ENCODE results near the gene RAPGEF4. TPM values are rescaled to one million over a fixed set of nuclear protein-coding genes. Genes with fewer than 3 reads are reported as not detected.

The RAPGEF4 gene
- total and polyA plus RNA-seq, 2 of the 4 experiments (the other 2 are of a cell fraction): 1.7 to 3.2 TPM

GRCh38 chr2:172743898-172744297, 8.3 kb downstream of the RAPGEF4 start:
- CTCF ChIA-PET: no interaction called here
- no peak overlapping the region for H2BK20ac ChIP-seq (ENCODE audit: low read depth, low read length)

More at GRCh38 chr2:172743898-172744297, 8.3 kb downstream of the RAPGEF4 start:
- Histone ChIP-seq H3K9ac (ENCODE audit: low read depth, low read length) (no peak overlapping the region), H2AK9ac (replicated peaks; ENCODE audit: low read depth, low read length, poor library complexity) (no peak overlapping the region), H4K8ac (ENCODE audit: low read depth in 2 of 2, low read length in 2 of 2) (no peak overlapping the region), H3K56ac (ENCODE audit: extremely low read depth, insufficient read depth, low read length) (no peak overlapping the region), H4K91ac (ENCODE audit: insufficient read depth, low read depth, low read length) (no peak overlapping the region), H3K4ac (ENCODE audit: low read depth, low read length) (no peak overlapping the region), H3K18ac (ENCODE audit: low read depth, low read length) (no peak overlapping the region), H2AK5ac (ENCODE audit: low read depth, low read length) (no peak overlapping the region), H3K4me1 (ENCODE audit: control insufficient read depth, insufficient read depth, low read length) (no peaks in the 10 kb centered on the region), H2BK5ac (ENCODE audit: low read depth, low read length, poor library complexity, severe bottlenecking) (no peak overlapping the region), H3K14ac (replicated peaks; ENCODE audit: low read depth, low read length) (no peak overlapping the region), H4K20me1 (ENCODE audit: insufficient read depth, low read length) (no peaks in the 10 kb centered on the region), H3K9me1 (ENCODE audit: insufficient read depth, low read length) (no peaks in the 10 kb centered on the region), H4K5ac (ENCODE audit: low read depth, low read length) (no peak overlapping the region), H3K36me3 (ENCODE audit: control insufficient read depth, insufficient read depth, low read length) (no peaks in the 10 kb centered on the region), H2BK15ac (ENCODE audit: low read depth, low read length) (no peak overlapping the region), H3K79me1 (ENCODE audit: low read depth in 1 of 2, low read length in 2 of 2) (no peaks in the 10 kb centered on the region), H2BK120ac (ENCODE audit: low read depth, low read length) (no peak overlapping the region), H2AFZ (replicated peaks; ENCODE audit: low read length, poor library complexity) (no peak overlapping the region), H3K27me3 (ENCODE audit: control insufficient read depth, insufficient read depth, low read length) (no peaks in the 10 kb centered on the region), H3K4me2 (ENCODE audit: low read depth, low read length) (no peak overlapping the region), H3K27ac (ENCODE audit: insufficient read depth, low read length) (no peak overlapping the region), H3K9me3 (ENCODE audit: control insufficient read depth, insufficient read depth, low read length) (no peaks in the 10 kb centered on the region; the same call in 1 of the 2 replicates), H3K23ac (ENCODE audit: low read depth, low read length) (no peak overlapping the region), H3K4me3 (ENCODE audit: insufficient read depth, low read depth, low read length) (no peak overlapping the region)
- TF ChIP-seq SMC3 (IDR thresholded peaks at IDR 0.05; ENCODE audit: low read depth, low read length) (no peak), NFE2L2 (IDR thresholded peaks at IDR 0.05; ENCODE audit: low read depth, low read length) (no peak), MXI1 (IDR thresholded peaks at IDR 0.05; ENCODE audit: borderline replicate concordance, low read depth, low read length) (no peak), RAD21 (IDR thresholded peaks at IDR 0.05; ENCODE audit: low read length) (no peak), RFX5 (IDR thresholded peaks at IDR 0.05; ENCODE audit: low read depth, low read length) (no peak), MAFK (IDR thresholded peaks at IDR 0.05; ENCODE audit: low read depth, low read length) (no peak), POLR2A (IDR thresholded peaks at IDR 0.05; ENCODE audit: low read depth, low read length) (no peak), RCOR1 (IDR thresholded peaks at IDR 0.05; ENCODE audit: insufficient replicate concordance, low read length) (no peak), MAZ (IDR thresholded peaks at IDR 0.05; ENCODE audit: borderline replicate concordance, low read depth, low read length) (no peak), BHLHE40 (IDR thresholded peaks at IDR 0.05; ENCODE audit: low read depth, low read length) (no peak), CTCF (conservative IDR thresholded peaks at IDR 0.05; ENCODE audit: low read depth, low read length) (no peak), CHD1 (IDR thresholded peaks at IDR 0.05; ENCODE audit: low read depth, low read length) (no peak), FOS (IDR thresholded peaks at IDR 0.05; ENCODE audit: low read depth, low read length) (no peak), CEBPB (IDR thresholded peaks at IDR 0.05; ENCODE audit: low read depth, low read length) (no peak)
- TF ChIP-seq, protein P1, sequence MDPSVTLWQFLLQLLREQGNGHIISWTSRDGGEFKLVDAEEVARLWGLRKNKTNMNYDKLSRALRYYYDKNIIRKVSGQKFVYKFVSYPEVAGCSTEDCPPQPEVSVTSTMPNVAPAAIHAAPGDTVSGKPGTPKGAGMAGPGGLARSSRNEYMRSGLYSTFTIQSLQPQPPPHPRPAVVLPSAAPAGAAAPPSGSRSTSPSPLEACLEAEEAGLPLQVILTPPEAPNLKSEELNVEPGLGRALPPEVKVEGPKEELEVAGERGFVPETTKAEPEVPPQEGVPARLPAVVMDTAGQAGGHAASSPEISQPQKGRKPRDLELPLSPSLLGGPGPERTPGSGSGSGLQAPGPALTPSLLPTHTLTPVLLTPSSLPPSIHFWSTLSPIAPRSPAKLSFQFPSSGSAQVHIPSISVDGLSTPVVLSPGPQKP (IDR thresholded peaks at IDR 0.05; ENCODE audit: borderline replicate concordance, low read depth, low read length): no peak
- TF ChIP-seq, protein P2, sequence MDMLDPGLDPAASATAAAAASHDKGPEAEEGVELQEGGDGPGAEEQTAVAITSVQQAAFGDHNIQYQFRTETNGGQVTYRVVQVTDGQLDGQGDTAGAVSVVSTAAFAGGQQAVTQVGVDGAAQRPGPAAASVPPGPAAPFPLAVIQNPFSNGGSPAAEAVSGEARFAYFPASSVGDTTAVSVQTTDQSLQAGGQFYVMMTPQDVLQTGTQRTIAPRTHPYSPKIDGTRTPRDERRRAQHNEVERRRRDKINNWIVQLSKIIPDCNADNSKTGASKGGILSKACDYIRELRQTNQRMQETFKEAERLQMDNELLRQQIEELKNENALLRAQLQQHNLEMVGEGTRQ (IDR thresholded peaks at IDR 0.05; ENCODE audit: low read depth, low read length): no peak
- intact Hi-C loops (cut with micrococcal nuclease) (no loop called here), in situ Hi-C loops (cut with MboI; ENCODE audit: low sequenced_read_pairs) (no loop called here), dilution Hi-C loops (cut with HindIII; ENCODE audit: low sequenced_read_pairs, unreplicated experiment) (no loop called here)
- no peak for DNase-seq
- no TSS peak for BruUV-seq (replicated peaks)
- ATAC-seq (ENCODE audit: low read depth): no peak
- POLR2A ChIA-PET (ENCODE audit: unreplicated experiment): no interaction called here
- WGBS, 2 experiments (ENCODE audit: extremely low coverage in 2 of 2, insufficient read length in 1 of 2): 60% methylated on average over 1 of the region's 1 CpG; no CpG with 5 or more reads in 1 of the 2 experiments

All from IMR-90 (cell line).